ENCODE data around the gene STAT5B. TPM values are rescaled to one million over a fixed set of nuclear protein-coding genes. Genes with fewer than 3 reads are reported as not detected.
"Not testable (repeated sequence)": the region's sequence is repeated elsewhere in the genome, so short reads cannot be mapped to it uniquely, and the experiment has no call there.

The STAT5B gene
- polyA plus RNA-seq, 1 donor, result 57.7 TPM

- not testable (repeated sequence) for H3K27me3 ChIP-seq (ENCODE audit: control insufficient read depth, insufficient read depth, low read length); DNase-seq; H3K9me3 ChIP-seq (ENCODE audit: control insufficient read depth, low read depth, low read length); H3K4me3 ChIP-seq (ENCODE audit: low read length); H3K4me1 ChIP-seq (ENCODE audit: control insufficient read depth, insufficient read depth, low read length); H3K27ac ChIP-seq (ENCODE audit: low read length)
- H3K36me3 ChIP-seq (ENCODE audit: control insufficient read depth, insufficient read depth, low read length), result peaks cover 77% of the 10 kb centered on the region
- WGBS (ENCODE audit: insufficient coverage, low lambda C conversion rate), result no CpG with 5 or more reads among the region's 9 CpGs
These were observed 64.3 kb downstream of the STAT5B start for GRCh38 chr17:42211921-42212341.

GRCh38 chr17:42210046-42210445 lies 66.1 kb downstream of the STAT5B start:
- H3K9me3 ChIP-seq (ENCODE audit: control insufficient read depth, low read depth, low read length), result no peaks in the 10 kb centered on the region
- WGBS (ENCODE audit: insufficient coverage, low lambda C conversion rate), result 70% methylated on average over 2 of the region's 6 CpGs
- no peak for DNase-seq
- no peaks in the 10 kb centered on the region for H3K27me3 ChIP-seq (ENCODE audit: control insufficient read depth, insufficient read depth, low read length)
- no peak overlapping the region for H3K4me3 ChIP-seq (ENCODE audit: low read length)
- no peak overlapping the region for H3K27ac ChIP-seq (ENCODE audit: low read length)
- H3K36me3 ChIP-seq (ENCODE audit: control insufficient read depth, insufficient read depth, low read length), result peaks cover 75% of the 10 kb centered on the region
- no peaks in the 10 kb centered on the region for H3K4me1 ChIP-seq (ENCODE audit: control insufficient read depth, insufficient read depth, low read length)

- peaks cover 76% of the 10 kb centered on the region for H3K36me3 ChIP-seq (ENCODE audit: control insufficient read depth, insufficient read depth, low read length)
- not testable (repeated sequence) for H3K27ac ChIP-seq (ENCODE audit: low read length)
These were observed 70.0 kb downstream of the STAT5B start for GRCh38 chr17:42206153-42206612.

GRCh38 chr17:42203354-42203753 lies 72.8 kb downstream of the STAT5B start:
- Histone ChIP-seq H3K36me3 (ENCODE audit: control insufficient read depth, insufficient read depth, low read length) (peaks cover 64% of the 10 kb centered on the region), H3K9me3 (ENCODE audit: control insufficient read depth, low read depth, low read length) (no peaks in the 10 kb centered on the region), H3K4me1 (ENCODE audit: control insufficient read depth, insufficient read depth, low read length) (peaks cover 16% of the 10 kb centered on the region), H3K4me3 (ENCODE audit: low read length) (no peak overlapping the region), H3K27ac (ENCODE audit: low read length) (no peak overlapping the region), H3K27me3 (ENCODE audit: control insufficient read depth, insufficient read depth, low read length) (no peaks in the 10 kb centered on the region)
- no CpG with 5 or more reads among the region's 2 CpGs for WGBS (ENCODE audit: insufficient coverage, low lambda C conversion rate)
- DNase-seq, result no peak

More at GRCh38 chr17:42206153-42206612, 70.0 kb downstream of the STAT5B start:
- 83% methylated on average over 1 of the region's 8 CpGs for WGBS (ENCODE audit: insufficient coverage, low lambda C conversion rate)
- not testable (repeated sequence) for DNase-seq; H3K9me3 ChIP-seq (ENCODE audit: control insufficient read depth, low read depth, low read length); H3K4me3 ChIP-seq (ENCODE audit: low read length); H3K27me3 ChIP-seq (ENCODE audit: control insufficient read depth, insufficient read depth, low read length); H3K4me1 ChIP-seq (ENCODE audit: control insufficient read depth, insufficient read depth, low read length)

GRCh38 chr17:42202696-42203095 lies 73.5 kb downstream of the STAT5B start:
- WGBS (ENCODE audit: insufficient coverage, low lambda C conversion rate), result 100% methylated on average over 2 of the region's 5 CpGs
- no peak for DNase-seq
- H3K27me3 ChIP-seq (ENCODE audit: control insufficient read depth, insufficient read depth, low read length), result no peaks in the 10 kb centered on the region
- no peak overlapping the region for H3K27ac ChIP-seq (ENCODE audit: low read length)
- H3K36me3 ChIP-seq (ENCODE audit: control insufficient read depth, insufficient read depth, low read length), result peaks cover 59% of the 10 kb centered on the region
- no peak overlapping the region for H3K4me3 ChIP-seq (ENCODE audit: low read length)
- no peaks in the 10 kb centered on the region for H3K9me3 ChIP-seq (ENCODE audit: control insufficient read depth, low read depth, low read length)
- H3K4me1 ChIP-seq (ENCODE audit: control insufficient read depth, insufficient read depth, low read length), result peaks cover 16% of the 10 kb centered on the region

- no CpG with 5 or more reads among the region's 6 CpGs for WGBS (ENCODE audit: insufficient coverage, low lambda C conversion rate)
- no peak for DNase-seq
- Histone ChIP-seq H3K9me3 (ENCODE audit: control insufficient read depth, low read depth, low read length) (no peaks in the 10 kb centered on the region), H3K4me1 (ENCODE audit: control insufficient read depth, insufficient read depth, low read length) (peaks cover 16% of the 10 kb centered on the region), H3K27me3 (ENCODE audit: control insufficient read depth, insufficient read depth, low read length) (no peaks in the 10 kb centered on the region), H3K27ac (ENCODE audit: low read length) (no peak overlapping the region), H3K4me3 (ENCODE audit: low read length) (no peak overlapping the region), H3K36me3 (ENCODE audit: control insufficient read depth, insufficient read depth, low read length) (peaks cover 55% of the 10 kb centered on the region)
These were observed 74.0 kb downstream of the STAT5B start for GRCh38 chr17:42202159-42202558.

GRCh38 chr17:42201458-42201772 lies 74.8 kb downstream of the STAT5B start:
- H3K4me1 ChIP-seq (ENCODE audit: control insufficient read depth, insufficient read depth, low read length), result peaks cover 16% of the 10 kb centered on the region
- peaks cover 51% of the 10 kb centered on the region for H3K36me3 ChIP-seq (ENCODE audit: control insufficient read depth, insufficient read depth, low read length)
- H3K27me3 ChIP-seq (ENCODE audit: control insufficient read depth, insufficient read depth, low read length), result no peaks in the 10 kb centered on the region
- H3K27ac ChIP-seq (ENCODE audit: low read length), result peak overlapping the region; percentile 59
- no CpG with 5 or more reads among the region's 10 CpGs for WGBS (ENCODE audit: insufficient coverage, low lambda C conversion rate)
- no peaks in the 10 kb centered on the region for H3K9me3 ChIP-seq (ENCODE audit: control insufficient read depth, low read depth, low read length)
- no peak for DNase-seq
- H3K4me3 ChIP-seq (ENCODE audit: low read length), result no peak overlapping the region

- Histone ChIP-seq H3K4me1 (ENCODE audit: control insufficient read depth, insufficient read depth, low read length) (peaks cover 16% of the 10 kb centered on the region), H3K27ac (ENCODE audit: low read length) (peak overlapping the region; percentile 59), H3K9me3 (ENCODE audit: control insufficient read depth, low read depth, low read length) (no peaks in the 10 kb centered on the region), H3K27me3 (ENCODE audit: control insufficient read depth, insufficient read depth, low read length) (no peaks in the 10 kb centered on the region), H3K36me3 (ENCODE audit: control insufficient read depth, insufficient read depth, low read length) (peaks cover 46% of the 10 kb centered on the region), H3K4me3 (ENCODE audit: low read length) (no peak overlapping the region)
- WGBS (ENCODE audit: insufficient coverage, low lambda C conversion rate), result 20% methylated on average over 1 of the region's 14 CpGs
- peak; percentile 47 to 83 for DNase-seq
These were observed 75.3 kb downstream of the STAT5B start for GRCh38 chr17:42200706-42201457.

GRCh38 chr17:42199416-42200011 lies 76.7 kb downstream of the STAT5B start:
- Histone ChIP-seq H3K27ac (ENCODE audit: low read length) (no peak overlapping the region), H3K9me3 (ENCODE audit: control insufficient read depth, low read depth, low read length) (no peaks in the 10 kb centered on the region), H3K27me3 (ENCODE audit: control insufficient read depth, insufficient read depth, low read length) (no peaks in the 10 kb centered on the region), H3K36me3 (ENCODE audit: control insufficient read depth, insufficient read depth, low read length) (peaks cover 37% of the 10 kb centered on the region), H3K4me1 (ENCODE audit: control insufficient read depth, insufficient read depth, low read length) (peaks cover 17% of the 10 kb centered on the region), H3K4me3 (ENCODE audit: low read length) (no peak overlapping the region)
- no peak for DNase-seq
- no CpG with 5 or more reads among the region's 12 CpGs for WGBS (ENCODE audit: insufficient coverage, low lambda C conversion rate)

GRCh38 chr17:42198897-42199296 lies 77.3 kb downstream of the STAT5B start:
- H3K27ac ChIP-seq (ENCODE audit: low read length), result no peak overlapping the region
- H3K9me3 ChIP-seq (ENCODE audit: control insufficient read depth, low read depth, low read length), result no peaks in the 10 kb centered on the region
- H3K27me3 ChIP-seq (ENCODE audit: control insufficient read depth, insufficient read depth, low read length), result no peaks in the 10 kb centered on the region
- no peak for DNase-seq
- 100% methylated on average over 1 of the region's 4 CpGs for WGBS (ENCODE audit: insufficient coverage, low lambda C conversion rate)
- H3K36me3 ChIP-seq (ENCODE audit: control insufficient read depth, insufficient read depth, low read length), result peaks cover 31% of the 10 kb centered on the region
- H3K4me3 ChIP-seq (ENCODE audit: low read length), result no peak overlapping the region
- peaks cover 19% of the 10 kb centered on the region for H3K4me1 ChIP-seq (ENCODE audit: control insufficient read depth, insufficient read depth, low read length)

Measured in large intestine (tissue), 3 donors.